WI38 (cell line): ENCODE measurements around the gene REG4.

Experiments used
- H3K4me3 ChIP-seq: 2 replicates; pipeline ENCODE4 v1.5.1; 2011; ENCODE audit warnings: low read depth, mild to moderate bottlenecking, control low read depth, low read length
- TF ChIP-seq, protein P1 (sequence below): IDR thresholded peaks from 2 replicates; pipeline ENCODE4 v1.5.1; 2012; ENCODE audit warnings: low read depth, mild to moderate bottlenecking, control low read depth, low read length

The REG4 gene

DNA sequence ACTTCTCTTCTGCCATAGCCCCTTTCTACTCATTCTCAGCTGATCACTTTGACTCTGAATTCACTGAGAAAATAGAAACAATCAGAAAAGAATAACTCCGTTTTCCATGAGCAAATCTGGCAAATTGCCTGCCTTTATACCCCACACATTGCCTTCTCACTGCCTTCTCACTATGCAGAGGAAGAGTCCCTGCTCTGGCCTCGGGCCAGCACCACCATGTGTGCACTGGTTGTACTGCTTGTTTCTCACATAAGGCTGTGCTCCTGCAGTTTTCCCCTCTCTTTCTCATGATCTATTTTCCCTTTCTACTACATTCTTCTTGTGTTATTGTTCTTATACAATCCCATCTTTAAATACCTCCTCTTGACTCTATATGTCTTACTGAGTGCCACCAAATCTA is 40.2 kb downstream of the REG4 start:
- TF ChIP-seq, protein P1, sequence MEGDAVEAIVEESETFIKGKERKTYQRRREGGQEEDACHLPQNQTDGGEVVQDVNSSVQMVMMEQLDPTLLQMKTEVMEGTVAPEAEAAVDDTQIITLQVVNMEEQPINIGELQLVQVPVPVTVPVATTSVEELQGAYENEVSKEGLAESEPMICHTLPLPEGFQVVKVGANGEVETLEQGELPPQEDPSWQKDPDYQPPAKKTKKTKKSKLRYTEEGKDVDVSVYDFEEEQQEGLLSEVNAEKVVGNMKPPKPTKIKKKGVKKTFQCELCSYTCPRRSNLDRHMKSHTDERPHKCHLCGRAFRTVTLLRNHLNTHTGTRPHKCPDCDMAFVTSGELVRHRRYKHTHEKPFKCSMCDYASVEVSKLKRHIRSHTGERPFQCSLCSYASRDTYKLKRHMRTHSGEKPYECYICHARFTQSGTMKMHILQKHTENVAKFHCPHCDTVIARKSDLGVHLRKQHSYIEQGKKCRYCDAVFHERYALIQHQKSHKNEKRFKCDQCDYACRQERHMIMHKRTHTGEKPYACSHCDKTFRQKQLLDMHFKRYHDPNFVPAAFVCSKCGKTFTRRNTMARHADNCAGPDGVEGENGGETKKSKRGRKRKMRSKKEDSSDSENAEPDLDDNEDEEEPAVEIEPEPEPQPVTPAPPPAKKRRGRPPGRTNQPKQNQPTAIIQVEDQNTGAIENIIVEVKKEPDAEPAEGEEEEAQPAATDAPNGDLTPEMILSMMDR: no peak
- H3K4me3 ChIP-seq: no peak overlapping the region

DNA sequence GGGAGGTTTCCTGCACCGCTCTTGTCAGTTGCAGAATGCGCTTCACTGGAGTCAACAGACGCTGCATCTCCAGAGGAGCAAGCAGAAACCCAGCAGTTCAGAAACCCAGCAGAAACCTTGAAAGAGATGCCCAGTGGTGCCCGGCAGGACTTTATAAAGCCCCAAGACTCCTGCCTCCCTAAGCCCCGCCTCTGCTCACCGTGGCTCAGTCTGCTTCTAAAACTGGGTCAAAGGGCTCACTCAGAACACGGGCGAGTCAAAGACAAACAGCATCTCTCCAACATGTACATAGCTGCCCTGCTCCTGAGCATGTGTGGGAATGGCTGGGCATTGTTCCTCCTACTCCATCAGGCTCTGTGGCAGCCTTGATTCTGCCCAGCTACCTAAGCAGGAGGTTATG is 42.5 kb downstream of the REG4 start, which contains the start of gene HMGCS2:
TSS of gene HMGCS2 (minus strand) at position 128 of the 400 bp plus-strand sequence. CDS start at position 67, 61 bp downstream.
- no peak within 1 kb of the TSS for H3K4me3 ChIP-seq
- TF ChIP-seq, protein P1: no peak

DNA sequence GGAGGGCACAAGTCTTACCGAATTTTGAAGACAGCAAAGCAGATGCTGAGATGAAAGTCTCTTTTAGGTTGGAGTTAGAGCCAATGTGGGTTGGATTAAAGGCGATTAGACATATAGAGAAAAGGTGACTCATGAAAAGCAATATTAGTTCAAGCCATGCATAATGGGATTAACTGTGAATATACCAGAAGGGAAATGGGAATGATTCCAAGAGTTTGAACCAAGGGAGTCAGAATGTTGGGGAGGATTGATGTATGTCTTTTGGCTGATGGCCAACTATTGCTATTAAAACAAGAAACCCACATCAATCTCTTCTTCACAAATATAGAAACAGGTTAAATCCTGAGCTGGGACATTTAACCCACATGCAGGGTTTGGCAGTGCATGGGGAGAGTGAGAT is 43.8 kb downstream of the REG4 start:
- H3K4me3 ChIP-seq: no peak overlapping the region
- TF ChIP-seq, protein P1: no peak

DNA sequence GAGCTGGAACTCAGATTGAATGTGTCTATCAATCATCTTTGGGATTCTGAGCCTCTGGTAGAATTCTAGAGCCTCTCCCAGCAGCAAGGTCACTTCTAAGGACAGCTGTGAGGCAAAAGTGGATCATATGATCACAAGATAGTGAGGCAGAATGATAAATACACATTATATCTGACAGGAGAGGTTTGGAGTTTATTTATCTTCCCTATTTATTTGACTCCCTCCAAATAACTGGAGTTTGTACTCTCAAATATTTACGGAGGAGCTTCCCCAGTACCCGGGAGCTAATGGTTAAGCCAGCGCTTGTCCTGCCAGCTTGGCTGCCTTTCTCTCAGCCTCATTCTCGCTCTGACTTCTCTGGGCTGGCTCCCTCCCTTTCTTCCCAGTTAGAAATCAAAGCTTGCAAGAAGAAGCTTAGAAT is 44.9 kb downstream of the REG4 start:
- TF ChIP-seq, protein P1: no peak
- H3K4me3 ChIP-seq: no peak overlapping the region

DNA sequence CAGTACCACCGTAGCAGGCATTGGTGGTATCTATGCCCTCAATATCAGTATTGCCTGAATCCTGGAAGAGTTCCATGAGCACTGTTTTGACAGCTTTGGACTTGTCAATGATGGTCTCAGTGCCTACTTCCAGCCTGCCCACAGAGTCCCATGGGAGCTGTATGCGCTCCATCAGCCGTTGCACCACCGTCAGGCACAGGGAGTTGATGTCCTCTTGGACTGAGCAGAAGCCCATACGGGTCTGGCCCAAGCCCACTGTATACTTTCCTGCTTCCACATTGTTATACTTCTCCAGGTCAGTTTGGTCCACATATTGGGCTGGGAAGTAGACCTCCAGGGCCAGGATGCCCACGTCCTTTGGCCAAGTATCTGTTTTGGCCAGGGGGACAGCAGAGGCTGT is 47.0 kb downstream of the REG4 start:
- TF ChIP-seq, protein P1: no peak
- H3K4me3 ChIP-seq: no peak overlapping the region

DNA sequence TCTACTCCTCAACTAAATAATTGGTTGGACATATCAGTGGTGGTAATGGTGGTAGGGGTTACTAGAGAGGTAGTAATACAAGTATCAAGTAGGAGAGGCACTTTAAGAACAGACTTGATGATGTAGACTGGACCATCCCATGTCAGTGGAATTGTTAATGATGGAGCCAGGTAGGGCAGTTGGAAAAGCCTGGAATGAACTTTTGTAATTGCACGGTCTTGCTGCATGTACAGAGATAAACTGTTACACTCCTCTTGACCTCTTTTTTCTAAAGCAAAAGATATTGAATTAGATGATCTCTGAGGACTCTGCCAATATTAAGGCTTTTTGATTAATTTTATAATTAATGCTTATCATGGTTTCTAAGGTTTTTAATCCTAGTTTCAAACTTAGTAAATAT is 48.3 kb downstream of the REG4 start:
- H3K4me3 ChIP-seq: no peak overlapping the region
- TF ChIP-seq, protein P1: no peak

DNA sequence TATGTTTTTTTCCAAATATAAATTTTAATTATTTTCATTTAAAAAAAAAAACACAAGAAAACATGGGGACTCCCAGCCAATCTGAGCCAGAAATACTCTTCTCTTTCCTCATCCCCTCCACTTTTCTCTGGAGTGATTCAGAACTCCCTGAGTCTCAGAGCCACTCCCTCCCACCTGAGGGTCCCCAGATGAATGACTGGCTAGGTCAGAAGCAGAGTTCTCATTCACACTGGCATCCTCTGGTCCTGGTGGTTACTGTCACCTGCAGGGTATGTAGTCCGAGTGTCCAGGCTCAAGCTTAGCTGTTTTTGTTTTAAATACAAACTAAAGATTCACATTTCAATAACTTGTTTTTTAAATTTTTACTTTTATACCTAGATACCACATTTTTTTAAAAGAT is 48.9 kb downstream of the REG4 start:
- TF ChIP-seq, protein P1: no peak

More for the DNA sequence above, 48.9 kb downstream of the REG4 start:
- no peak overlapping the region for H3K4me3 ChIP-seq
